GM23338 (cell line): Measurements from ENCODE around the gene SOX30.

Source experiments
- CTCF ChIP-seq, 2 experiments: fragments of 200-600 bp in 1 of 2; sonication (generic) in 1 of 2; conservative IDR thresholded peaks; 2 replicates each; pipeline versions ENCODE4 v1.5.1 to v1.6.1; 2016 to 2017; ENCODE audit warnings: antibody characterized with exemption in 2 of 2, low read depth in 2 of 2, mild to moderate bottlenecking in 2 of 2, moderate library complexity in 1 of 2
- POLR2AphosphoS5 ChIP-seq: IDR thresholded peaks from 2 replicates; pipeline ENCODE4 v1.6.1; 2016; ENCODE audit warnings: antibody characterized with exemption, low read depth

- no peak for TF ChIP-seq POLR2AphosphoS5
- TF ChIP-seq CTCF (conservative IDR thresholded peaks at IDR 0.05; ENCODE audit: low read depth in 2 of 2): no peak
Observed at GRCh38 chr5:157669701-157670097, 17.5 kb upstream of the SOX30 start.
